GM12874 (cell line): ENCODE measurements around the gene OSGEPL1.

ENCODE experiments used
- CTCF ChIP-seq: IDR thresholded peaks from 2 replicates; pipeline ENCODE4 v1.5.1; 2011; ENCODE audit warnings: low read depth, mild to moderate bottlenecking, control low read depth, low read length, moderate library complexity; ENCODE audit not compliant: insufficient read depth

OSGEPL1 gene

GRCh38 chr2:189723192-189723591 is 39.4 kb downstream of the OSGEPL1 start:
- TF ChIP-seq CTCF = no peak

- no peak for TF ChIP-seq CTCF
These were observed 43.0 kb downstream of the OSGEPL1 start for GRCh38 chr2:189719571-189719970.

- no peak for TF ChIP-seq CTCF
These were observed 52.9 kb downstream of the OSGEPL1 start for GRCh38 chr2:189709501-189710221.

GRCh38 chr2:189702071-189702470 is 60.5 kb downstream of the OSGEPL1 start:
- TF ChIP-seq CTCF = no peak

- no peak for TF ChIP-seq CTCF
These were observed 61.9 kb downstream of the OSGEPL1 start for GRCh38 chr2:189700681-189701080.

- peak; percentile 6; the same call in 1 of the 2 replicates for TF ChIP-seq CTCF
These were observed 64.3 kb downstream of the OSGEPL1 start for GRCh38 chr2:189698020-189698887.
